HFFc6 (cell line): ENCODE measurements around the gene EOMES. TPM values are rescaled to one million over a fixed set of nuclear protein-coding genes. Genes with fewer than 3 reads are reported as not detected.

ENCODE experiments used
- DNase-seq: peaks from one replicate; pipeline ENCODE4 v3.0.0-alpha.2; 2018
- H3K27ac Mint-ChIP-seq: 2 replicates; pipeline ENCODE4 v1.8.0; 2020; ENCODE audit warnings: mild to moderate bottlenecking, mixed read lengths
- H3K27me3 Mint-ChIP-seq: 2 replicates; pipeline ENCODE4 v1.8.0; 2021; ENCODE audit warnings: mild to moderate bottlenecking, moderate library complexity, mixed read lengths; ENCODE audit not compliant: insufficient read depth
- H3K36me3 Mint-ChIP-seq: 2 replicates; pipeline ENCODE4 v1.8.0; 2021; ENCODE audit warnings: low read depth, mixed read lengths
- H3K4me1 Mint-ChIP-seq: 2 replicates; pipeline ENCODE4 v1.8.0; 2020; ENCODE audit warnings: low read depth, mixed read lengths
- H3K4me3 Mint-ChIP-seq: 2 replicates; pipeline ENCODE4 v1.8.0; 2020; ENCODE audit warnings: mild to moderate bottlenecking, moderate library complexity, mixed read lengths
- H3K9me3 Mint-ChIP-seq: 2 replicates; pipeline ENCODE4 v1.8.0; 2020; ENCODE audit warnings: mild to moderate bottlenecking, mixed read lengths
- total RNA-seq, 6 experiments: library from RNA; stranded (reverse); fragmentation: NEBNext Ultra II Directional; extraction: Animal tissue kit (Norgen Biotek cat#: 25700); gene quantifications; 2 replicates in 1 of 6; 3 replicates in 5 of 6; pipeline ENCODE4 v1.2.3, GENCODE V29; 2021
- TF ChIP-seq, protein P1 (sequence below): fragments of 200-600 bp; sonication (generic); IDR thresholded peaks from 2 replicates; pipeline ENCODE4 v1.5.0; 2021; ENCODE audit warnings: antibody characterized with exemption, mild to moderate bottlenecking

Gene EOMES
- total RNA-seq, 6 experiments from 2014 or later = not detected

DNA sequence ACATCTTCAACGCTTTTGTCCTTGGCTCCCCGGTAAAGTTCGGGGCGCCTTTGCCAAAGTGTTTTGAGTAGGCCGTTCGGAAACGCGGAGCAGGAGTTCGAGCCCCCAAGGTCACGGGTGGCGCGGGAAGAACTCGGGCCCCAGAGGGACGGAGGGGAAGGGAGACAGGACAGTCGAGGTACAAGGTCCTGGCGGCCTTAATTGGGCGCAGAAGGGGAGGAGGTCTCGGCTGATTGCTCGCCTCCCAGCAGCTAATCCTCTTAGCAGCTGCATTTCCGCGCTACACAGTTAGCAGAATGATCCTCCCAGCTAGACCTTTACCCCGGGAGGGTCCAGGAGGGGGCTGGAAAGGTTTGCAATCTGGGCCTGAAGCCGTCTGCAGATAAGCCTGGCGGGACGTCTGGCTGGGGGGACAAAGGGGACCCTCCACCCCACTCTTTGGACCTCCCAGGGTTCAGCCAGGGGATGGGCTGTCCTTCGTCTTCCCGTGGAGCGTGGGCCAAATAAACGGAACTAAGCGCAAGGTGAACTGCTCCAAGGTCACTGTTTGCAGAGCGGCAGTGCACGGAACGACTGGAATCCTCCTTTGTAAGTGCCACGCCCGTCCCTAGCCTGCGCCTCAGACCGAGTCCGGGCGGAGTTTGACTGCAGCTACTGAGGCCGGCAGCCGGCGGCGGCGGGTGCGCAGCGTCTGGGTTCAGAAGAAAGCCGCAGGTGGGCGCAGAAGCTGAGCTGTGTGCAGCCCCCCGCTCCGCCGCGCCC, 7.2 kb downstream of the EOMES start:
- Mint-ChIP-seq H3K4me1 (peaks cover 52% of the 10 kb centered on the region), H3K9me3 (no peaks in the 10 kb centered on the region), H3K27ac (no peak overlapping the region; the same call in 1 of the 2 replicates), H3K27me3 (peaks cover 41% of the 10 kb centered on the region), H3K36me3 (no peaks in the 10 kb centered on the region; the same call in 1 of the 2 replicates), H3K4me3 (peak overlapping the region; percentile 90)
- TF ChIP-seq, protein P1, sequence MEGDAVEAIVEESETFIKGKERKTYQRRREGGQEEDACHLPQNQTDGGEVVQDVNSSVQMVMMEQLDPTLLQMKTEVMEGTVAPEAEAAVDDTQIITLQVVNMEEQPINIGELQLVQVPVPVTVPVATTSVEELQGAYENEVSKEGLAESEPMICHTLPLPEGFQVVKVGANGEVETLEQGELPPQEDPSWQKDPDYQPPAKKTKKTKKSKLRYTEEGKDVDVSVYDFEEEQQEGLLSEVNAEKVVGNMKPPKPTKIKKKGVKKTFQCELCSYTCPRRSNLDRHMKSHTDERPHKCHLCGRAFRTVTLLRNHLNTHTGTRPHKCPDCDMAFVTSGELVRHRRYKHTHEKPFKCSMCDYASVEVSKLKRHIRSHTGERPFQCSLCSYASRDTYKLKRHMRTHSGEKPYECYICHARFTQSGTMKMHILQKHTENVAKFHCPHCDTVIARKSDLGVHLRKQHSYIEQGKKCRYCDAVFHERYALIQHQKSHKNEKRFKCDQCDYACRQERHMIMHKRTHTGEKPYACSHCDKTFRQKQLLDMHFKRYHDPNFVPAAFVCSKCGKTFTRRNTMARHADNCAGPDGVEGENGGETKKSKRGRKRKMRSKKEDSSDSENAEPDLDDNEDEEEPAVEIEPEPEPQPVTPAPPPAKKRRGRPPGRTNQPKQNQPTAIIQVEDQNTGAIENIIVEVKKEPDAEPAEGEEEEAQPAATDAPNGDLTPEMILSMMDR = no peak
- DNase-seq = no peak

DNA sequence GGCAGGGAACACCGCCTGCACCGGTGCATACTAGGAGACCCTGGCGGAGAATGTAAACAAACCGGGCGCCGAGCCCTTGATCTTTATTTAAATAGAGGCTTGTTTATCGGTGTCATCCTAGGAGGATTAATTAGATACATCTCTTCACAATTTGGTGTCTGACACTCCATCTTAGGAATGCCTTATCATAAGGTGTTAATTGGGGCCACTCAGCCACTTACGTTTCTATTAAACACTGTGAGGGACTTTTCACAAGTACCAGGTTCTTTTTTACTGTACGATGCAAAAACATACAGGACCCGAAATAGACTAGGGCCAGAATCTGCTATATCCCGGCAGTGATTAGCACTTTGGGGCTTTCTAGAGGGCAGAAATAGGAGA, 8.0 kb downstream of the EOMES start:
- Mint-ChIP-seq H3K27ac (no peak overlapping the region; the same call in 1 of the 2 replicates), H3K4me3 (peak overlapping the region; percentile 90), H3K9me3 (no peaks in the 10 kb centered on the region), H3K4me1 (peaks cover 52% of the 10 kb centered on the region), H3K36me3 (no peaks in the 10 kb centered on the region), H3K27me3 (peaks cover 37% of the 10 kb centered on the region)
- no peak for DNase-seq
- TF ChIP-seq, protein P1 = no peak

DNA sequence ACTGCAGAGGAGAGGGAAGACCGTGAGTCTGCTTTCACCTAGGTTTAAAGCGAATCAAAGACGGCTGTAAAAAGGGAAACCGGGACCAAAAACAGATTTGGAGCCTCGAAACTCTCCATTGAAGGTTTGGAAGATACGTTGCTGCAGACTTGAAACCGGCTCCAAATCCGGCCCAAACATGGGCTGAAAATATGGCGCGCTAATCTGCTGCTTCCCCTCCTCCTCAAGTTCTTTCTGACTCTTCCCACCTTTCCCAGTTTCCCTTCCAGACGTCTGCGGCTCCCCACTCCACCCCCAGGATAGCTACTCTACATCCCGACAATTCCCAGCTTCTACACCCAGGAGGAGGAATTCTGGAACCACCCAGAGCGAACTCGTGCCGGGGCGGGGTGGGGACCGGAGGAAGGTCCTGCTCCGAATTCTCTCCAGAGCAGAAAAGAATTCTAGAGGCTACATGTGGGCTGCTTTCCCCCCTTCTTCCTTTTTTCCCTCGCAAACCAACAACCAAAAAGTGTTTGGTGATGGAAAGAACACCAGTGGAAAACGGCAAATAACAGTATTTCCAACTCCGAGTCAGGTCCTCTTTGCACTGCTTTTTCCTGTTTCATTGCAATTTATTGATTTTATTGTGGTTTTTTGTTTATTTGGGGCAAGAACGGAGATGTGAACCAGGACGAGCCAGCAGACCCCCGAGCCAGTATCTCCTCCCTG, 8.5 kb downstream of the EOMES start:
- DNase-seq = no peak
- Mint-ChIP-seq H3K4me3 (peak overlapping the region; percentile 90), H3K9me3 (no peaks in the 10 kb centered on the region), H3K36me3 (no peaks in the 10 kb centered on the region), H3K27me3 (peaks cover 36% of the 10 kb centered on the region), H3K4me1 (peaks cover 54% of the 10 kb centered on the region), H3K27ac (peak overlapping the region; percentile 32; the same call in 1 of the 2 replicates)
- TF ChIP-seq, protein P1 = no peak

DNA sequence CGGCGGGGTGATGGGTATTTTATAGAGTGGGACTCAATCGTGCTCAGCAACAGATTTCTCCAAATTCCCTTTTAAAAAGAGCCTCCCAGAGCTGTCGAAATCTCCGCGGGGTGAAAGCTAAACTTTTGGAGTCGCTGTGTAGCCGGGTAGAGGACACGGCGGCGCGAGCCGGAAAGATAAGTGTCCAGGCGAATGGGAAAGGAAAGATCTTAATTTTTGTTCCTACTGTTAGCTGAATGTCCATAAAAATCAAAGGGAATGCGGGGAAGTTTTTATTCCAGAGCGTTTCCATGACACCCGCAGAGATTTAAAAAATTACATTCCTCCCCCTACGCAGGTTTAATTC, 9.1 kb downstream of the EOMES start:
- peak overlapping the region; percentile 90 for H3K4me3 Mint-ChIP-seq
- H3K9me3 Mint-ChIP-seq = no peaks in the 10 kb centered on the region
- peak overlapping the region; percentile 32; the same call in 1 of the 2 replicates for H3K27ac Mint-ChIP-seq
- no peak for DNase-seq
- H3K27me3 Mint-ChIP-seq = peaks cover 34% of the 10 kb centered on the region
- no peaks in the 10 kb centered on the region for H3K36me3 Mint-ChIP-seq
- peaks cover 52% of the 10 kb centered on the region for H3K4me1 Mint-ChIP-seq
- TF ChIP-seq, protein P1 = no peak

DNA sequence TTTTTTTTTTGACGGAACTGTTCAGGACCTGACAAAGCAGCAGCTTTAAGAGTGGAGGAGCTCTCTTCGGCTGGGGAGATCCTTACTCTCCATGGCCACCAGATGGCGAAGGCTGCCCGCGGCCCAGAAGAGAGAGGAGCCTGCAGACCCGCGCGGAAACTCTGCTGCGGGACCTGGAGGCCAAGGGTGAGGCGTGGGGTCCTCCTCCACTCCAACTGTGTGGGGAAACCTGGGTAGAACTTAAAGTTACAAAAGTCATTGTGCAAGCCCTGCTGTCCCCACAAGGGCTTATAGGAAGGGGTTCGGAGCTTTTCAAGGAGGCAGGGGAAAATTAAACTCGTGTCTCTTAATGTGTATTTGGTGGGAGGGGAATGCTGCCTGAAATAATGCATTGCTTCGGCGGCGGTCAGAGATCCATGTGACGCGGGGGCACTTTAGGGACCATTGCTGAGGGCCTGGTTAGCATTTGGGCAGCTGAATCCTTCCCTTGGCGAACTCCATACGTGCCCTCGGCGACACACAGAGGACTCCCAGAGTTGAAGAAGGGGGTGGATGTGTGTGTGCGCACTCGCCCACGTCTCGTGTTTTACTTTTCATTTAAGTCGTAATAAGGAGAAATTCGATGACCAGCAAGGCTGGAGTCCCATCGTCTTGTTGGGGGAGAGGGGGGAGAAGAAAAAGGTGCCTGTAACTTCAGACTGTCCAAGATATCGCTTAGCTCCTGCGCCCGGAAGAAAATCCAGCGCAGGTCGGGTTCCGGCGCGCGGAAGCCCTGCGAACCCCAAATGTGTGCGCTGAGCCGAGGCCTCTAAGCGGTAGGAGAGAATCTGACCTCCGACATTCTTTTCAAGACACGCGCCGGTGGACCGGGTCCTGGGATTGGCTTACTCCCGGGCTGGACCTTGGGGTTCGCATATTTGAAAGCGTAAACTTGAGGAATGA, 9.7 kb downstream of the EOMES start:
- H3K27ac Mint-ChIP-seq = peak overlapping the region; percentile 32
- H3K4me3 Mint-ChIP-seq = peak overlapping the region; percentile 90
- peak; percentile 72 for DNase-seq
- peaks cover 45% of the 10 kb centered on the region for H3K4me1 Mint-ChIP-seq
- no peaks in the 10 kb centered on the region for H3K9me3 Mint-ChIP-seq
- TF ChIP-seq, protein P1 = peak; percentile 87
- peaks cover 32% of the 10 kb centered on the region for H3K27me3 Mint-ChIP-seq
- no peaks in the 10 kb centered on the region for H3K36me3 Mint-ChIP-seq
